IPS-18c (cell line): ENCODE results near the gene GNAS.
A peak's percentile ranks its signal among the peaks of the same experiment; 100 is the strongest.

Experiments
- H3K4me3 ChIP-seq: 2 replicates; pipeline ENCODE4 v1.7.0; 2013; ENCODE audit warnings: low read depth, mild to moderate bottlenecking, low read length, moderate library complexity; ENCODE audit not compliant: insufficient read depth
- H3K9me3 ChIP-seq: one replicate; pipeline ENCODE4 v1.6.1; 2013; ENCODE audit warnings: mild to moderate bottlenecking, low read length, moderate library complexity; ENCODE audit not compliant: control insufficient read depth, insufficient read depth

The GNAS gene

GRCh38 chr20:58886546-58886945 lies 34.0 kb downstream of the GNAS start:
- Histone ChIP-seq H3K4me3 (no peak overlapping the region), H3K9me3 (no peaks in the 10 kb centered on the region)

DNA sequence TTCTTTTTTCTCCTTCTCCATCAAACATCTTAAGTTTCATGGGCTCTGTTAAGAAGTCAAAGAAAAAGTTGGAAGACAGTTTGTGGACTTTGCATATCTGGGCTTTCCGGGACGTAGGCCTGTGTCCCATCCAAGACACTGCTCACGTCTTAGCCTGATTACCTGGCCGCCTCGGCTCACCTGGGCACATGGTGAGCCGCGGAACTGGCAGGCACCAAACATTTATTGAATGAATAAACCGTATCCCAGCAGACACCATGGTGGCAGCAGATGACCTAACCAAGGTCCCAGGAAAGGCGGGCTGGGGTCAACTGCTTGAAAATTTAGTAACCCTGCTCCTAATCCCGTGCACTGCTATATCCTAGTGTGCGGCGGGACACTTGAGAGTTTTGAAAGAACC lies 35.6 kb downstream of the GNAS start:
- Histone ChIP-seq H3K4me3 (peak overlapping the region; percentile 91), H3K9me3 (no peaks in the 10 kb centered on the region)

- peak overlapping the region; percentile 91 for H3K4me3 ChIP-seq
- H3K9me3 ChIP-seq: no peaks in the 10 kb centered on the region
These were observed 36.2 kb downstream of the GNAS start for GRCh38 chr20:58888521-58889333.

- Histone ChIP-seq H3K4me3 (peak overlapping the region; percentile 91), H3K9me3 (no peaks in the 10 kb centered on the region)
These were observed 36.8 kb downstream of the GNAS start for GRCh38 chr20:58889334-58889760.

DNA sequence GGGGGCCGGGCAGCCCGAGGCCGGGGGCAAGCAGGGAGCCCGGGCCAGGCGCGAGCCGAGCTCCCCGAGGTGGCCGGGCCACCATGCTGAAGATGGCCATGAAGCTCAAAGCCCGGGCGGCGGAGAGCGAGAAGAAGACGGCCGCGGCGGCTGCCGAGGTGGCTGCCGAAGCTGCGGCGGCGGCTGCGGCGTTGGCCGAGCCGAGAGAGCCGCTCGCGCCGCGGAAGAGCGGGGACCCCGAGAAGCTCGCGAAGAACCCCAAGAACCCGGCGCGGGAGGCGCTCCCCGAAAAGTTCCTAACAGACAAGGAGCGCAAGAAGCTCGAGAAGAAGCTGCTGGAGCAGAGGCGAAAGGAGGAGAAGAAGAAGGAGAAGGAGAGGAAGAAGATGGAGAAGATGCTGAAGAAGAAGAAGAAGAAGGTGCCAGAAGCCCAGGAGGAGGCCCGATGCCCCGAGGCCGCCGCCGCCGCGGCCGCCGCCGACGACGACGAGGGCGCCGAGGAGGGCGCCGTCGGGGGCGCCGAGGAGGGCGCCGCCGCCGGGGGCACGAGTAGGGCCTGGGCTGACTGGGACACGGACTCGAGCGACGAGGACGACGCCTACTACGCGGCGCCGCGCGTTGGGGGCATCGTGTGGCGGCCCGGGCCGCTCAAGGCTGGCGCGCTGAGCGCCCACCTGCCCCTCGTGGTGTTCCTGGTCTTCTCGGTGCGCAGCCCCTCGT lies 37.4 kb downstream of the GNAS start:
- Histone ChIP-seq H3K4me3 (peak overlapping the region; percentile 91), H3K9me3 (no peaks in the 10 kb centered on the region)

- H3K4me3 ChIP-seq: peak overlapping the region; percentile 91
- H3K9me3 ChIP-seq: no peaks in the 10 kb centered on the region
These were observed 38.1 kb downstream of the GNAS start for GRCh38 chr20:58890518-58891085.

DNA sequence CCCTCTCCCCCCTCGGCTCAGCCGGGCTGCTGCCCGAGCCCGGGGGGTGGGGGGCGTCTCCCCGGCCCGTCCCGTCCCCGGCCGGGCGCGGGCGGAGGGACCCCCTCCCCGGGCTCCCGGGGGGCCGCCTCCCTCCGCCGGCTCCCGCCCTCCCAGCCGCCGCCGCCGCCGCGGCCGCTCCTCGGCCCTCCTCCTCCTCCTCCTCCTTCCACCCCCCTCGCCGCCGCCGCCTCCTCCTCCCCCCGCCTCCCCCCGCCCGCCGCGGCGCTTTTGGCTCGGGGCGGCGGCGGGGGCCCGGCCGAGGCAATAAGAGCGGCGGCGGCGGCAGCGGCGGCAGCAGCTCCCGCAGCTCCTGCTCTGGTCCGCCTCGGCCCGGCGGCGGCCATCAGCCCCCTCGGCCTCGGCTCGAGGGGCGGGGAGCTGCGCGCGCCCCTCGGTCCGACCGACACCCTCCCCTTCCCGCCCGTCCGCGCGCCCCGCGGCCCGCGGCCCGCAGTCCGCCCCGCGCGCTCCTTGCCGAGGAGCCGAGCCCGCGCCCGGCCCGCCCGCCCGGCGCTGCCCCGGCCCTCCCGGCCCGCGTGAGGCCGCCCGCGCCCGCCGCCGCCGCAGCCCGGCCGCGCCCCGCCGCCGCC lies 38.7 kb downstream of the GNAS start:
- Histone ChIP-seq H3K9me3 (no peaks in the 10 kb centered on the region), H3K4me3 (peak overlapping the region; percentile 91)

- peak overlapping the region; percentile 80 for H3K4me3 ChIP-seq
- H3K9me3 ChIP-seq: no peaks in the 10 kb centered on the region
These were observed 39.2 kb downstream of the GNAS start for GRCh38 chr20:58891718-58892140.

DNA sequence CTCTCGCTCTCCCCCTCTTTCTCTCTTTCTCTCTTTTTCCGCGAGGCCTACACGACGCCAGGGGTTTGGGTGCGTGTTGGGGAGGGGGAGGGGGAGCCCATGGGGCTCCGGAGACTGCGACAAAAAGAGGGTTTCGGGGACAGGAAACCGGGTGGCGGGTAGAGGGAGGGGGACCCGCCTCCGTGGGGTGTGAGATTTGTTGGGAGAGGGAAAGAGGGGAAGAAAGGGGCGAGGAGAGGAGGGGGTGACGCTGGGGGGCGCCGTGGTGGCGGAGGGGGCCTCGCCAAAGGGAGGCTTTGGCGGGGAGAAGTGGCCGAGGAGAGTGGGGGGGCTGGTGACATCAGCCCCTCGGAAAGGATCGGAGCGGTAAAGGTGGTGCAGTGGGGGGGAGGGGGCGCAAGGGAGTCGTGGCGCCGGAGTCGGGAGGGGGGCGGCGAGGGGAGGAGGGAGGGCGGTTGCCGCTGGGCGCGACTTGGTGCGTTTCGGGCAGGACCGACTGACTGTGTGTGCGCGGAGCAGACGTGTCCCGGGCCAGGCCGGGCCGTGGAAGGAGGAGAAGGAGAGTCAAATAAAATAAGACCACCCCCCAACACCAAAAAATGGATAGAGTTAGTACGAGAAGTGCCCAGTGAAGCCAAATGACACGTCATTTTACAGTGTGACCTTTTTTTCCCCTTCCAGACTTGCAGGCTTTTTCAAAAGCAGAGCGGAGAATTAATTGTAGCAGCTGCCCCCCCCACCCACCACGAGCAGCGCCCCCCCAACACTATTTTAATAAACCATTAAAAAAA lies 39.8 kb downstream of the GNAS start:
- Histone ChIP-seq H3K9me3 (no peaks in the 10 kb centered on the region), H3K4me3 (peak overlapping the region; percentile 80)

GRCh38 chr20:58892932-58893224 lies 40.4 kb downstream of the GNAS start:
- Histone ChIP-seq H3K4me3 (peak overlapping the region; percentile 80), H3K9me3 (no peaks in the 10 kb centered on the region)

DNA sequence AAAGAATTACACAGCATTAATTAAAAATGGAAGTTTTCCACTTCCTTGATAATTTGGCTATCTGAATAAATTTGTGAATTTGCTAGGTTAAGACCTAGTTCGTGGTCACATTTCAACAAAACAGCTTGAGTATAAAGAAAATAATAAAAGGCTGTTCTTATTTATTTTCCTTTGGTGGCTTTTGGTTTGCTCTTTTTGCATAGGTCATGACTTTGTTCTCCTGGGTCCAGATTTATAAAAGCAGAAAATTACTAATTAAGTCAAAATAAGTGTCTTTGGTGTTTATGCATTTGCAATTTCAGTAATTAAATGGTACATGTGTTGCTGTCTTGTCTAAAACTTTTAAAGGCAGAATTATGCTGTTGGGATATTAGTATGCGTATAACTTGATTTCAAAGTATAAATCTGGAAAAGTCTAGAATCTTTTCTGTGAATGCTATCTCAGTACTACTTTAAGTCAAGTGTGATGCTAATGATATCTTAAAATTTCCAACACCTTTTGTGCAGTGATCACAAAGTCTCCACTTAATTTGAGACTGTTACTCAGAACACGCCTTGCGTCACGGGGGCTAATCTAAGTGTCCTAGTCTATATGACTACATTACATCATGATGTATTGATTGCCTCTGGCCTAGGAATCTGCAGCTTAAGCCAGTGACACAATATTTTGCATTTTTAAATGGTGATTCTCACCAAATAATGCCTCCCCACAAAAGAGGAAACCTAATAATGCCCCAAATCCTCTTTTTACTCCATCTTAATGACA lies 41.0 kb downstream of the GNAS start:
- Histone ChIP-seq H3K9me3 (no peaks in the 10 kb centered on the region), H3K4me3 (no peak overlapping the region)

- Histone ChIP-seq H3K4me3 (peak overlapping the region; percentile 2; the same call in 1 of the 2 replicates), H3K9me3 (no peaks in the 10 kb centered on the region)
These were observed 42.3 kb downstream of the GNAS start for GRCh38 chr20:58894652-58895447.

DNA sequence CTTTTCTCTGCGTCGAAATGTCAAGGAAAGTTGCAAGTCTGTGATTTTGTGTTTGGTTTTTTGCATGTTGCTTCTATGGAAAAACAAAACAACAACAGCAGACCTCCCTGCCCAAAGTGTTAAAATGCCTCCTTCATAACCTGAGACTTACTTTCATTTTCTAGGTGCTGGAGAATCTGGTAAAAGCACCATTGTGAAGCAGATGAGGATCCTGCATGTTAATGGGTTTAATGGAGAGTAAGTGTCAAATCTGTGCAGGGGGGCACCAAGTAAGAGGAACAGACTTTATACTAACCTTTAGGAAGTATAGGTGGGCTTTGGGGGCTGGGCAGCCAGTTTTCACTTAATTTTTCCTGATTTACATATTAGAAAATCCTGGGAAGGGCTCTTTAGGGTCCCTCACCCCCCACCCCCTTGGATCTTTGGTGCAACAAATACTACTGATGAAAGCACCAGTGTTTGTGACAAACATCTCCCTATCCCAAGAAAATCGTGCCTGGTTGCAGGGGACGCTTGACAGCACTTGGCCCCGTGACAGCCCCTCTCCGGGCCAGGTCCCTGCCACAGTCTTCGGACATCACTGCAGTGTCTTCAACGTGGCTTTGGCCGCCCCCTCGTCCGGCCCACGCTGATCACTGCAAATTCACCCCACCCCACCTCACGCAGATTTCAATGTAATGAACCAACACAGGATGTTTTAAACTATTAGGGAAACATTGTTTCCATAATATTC lies 43.1 kb downstream of the GNAS start:
- peak overlapping the region; percentile 26 for H3K4me3 ChIP-seq
- H3K9me3 ChIP-seq: no peaks in the 10 kb centered on the region

GRCh38 chr20:58896820-58897219 lies 44.3 kb downstream of the GNAS start:
- H3K9me3 ChIP-seq: no peaks in the 10 kb centered on the region
- no peak overlapping the region for H3K4me3 ChIP-seq

DNA sequence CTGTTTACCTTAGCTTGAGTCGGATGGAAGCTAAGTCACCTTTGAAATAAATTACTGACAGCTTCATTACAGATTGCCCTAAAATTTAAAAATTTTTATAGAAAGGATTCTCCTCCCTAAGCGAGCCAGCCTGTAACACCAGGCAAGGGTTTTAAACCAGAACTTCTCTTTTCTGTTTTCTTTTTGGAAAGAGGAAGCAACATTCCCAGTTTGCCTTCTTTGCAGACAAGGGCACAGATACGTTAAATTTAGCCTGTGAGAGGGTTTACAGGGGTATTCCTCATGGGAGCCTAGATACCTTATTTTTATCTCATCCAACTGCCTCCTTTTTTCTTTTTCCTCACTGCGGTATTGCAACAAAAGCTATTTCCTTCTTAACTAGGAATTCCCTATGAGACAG lies 45.0 kb downstream of the GNAS start:
- Histone ChIP-seq H3K4me3 (no peak overlapping the region), H3K9me3 (no peaks in the 10 kb centered on the region)
